ENCODE measurements around the gene TUBB1.

TUBB1 gene

DNA sequence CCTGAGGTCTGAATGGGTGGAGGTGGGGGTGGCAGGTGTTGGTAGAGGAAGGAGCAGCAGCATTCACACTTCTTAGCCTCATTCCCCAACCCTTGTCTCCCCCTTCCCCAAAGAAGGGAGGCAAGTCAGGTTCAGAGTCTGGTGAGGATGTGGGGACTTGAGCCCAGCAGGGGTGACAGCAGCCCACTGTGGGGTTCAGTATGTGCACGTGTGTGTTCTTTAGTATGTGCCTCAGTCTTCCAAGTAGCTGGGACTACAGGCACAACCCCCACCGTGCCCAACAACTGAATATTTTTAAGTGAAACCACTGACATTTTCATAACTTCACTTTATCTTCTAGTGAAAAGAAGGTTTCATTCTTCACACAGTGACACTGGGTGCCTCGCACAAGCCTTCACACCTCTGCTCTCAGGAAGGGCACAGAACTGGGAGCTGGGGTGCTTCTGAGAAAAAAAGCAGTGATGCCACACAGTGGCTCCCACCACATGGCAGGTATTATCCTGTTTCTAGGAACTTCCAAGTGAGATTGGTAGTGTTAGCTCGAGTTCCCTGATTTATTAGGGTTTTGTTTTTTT, 56.8 kb downstream of the TUBB1 start:
- H3K9me3 Mint-ChIP-seq = no peaks in the 10 kb centered on the region
- no peak overlapping the region for H3K27ac Mint-ChIP-seq (ENCODE audit: low read depth)
- ATAC-seq (replicated peaks; ENCODE audit: extremely low read depth, poor library complexity, severe bottlenecking) (no peak), DNase-seq (ENCODE audit: low spot score in 2 of 2) (no peak)
- no peaks in the 10 kb centered on the region for H3K36me3 Mint-ChIP-seq (ENCODE audit: insufficient read depth)
- H3K27me3 Mint-ChIP-seq = peaks cover 66% of the 10 kb centered on the region
- no peak overlapping the region for H3K4me3 Mint-ChIP-seq
- H3K4me1 Mint-ChIP-seq = peaks cover 14% of the 10 kb centered on the region

All from central memory CD8-positive, alpha-beta T cell (primary cell).